ENCODE measurements around the gene NOTUM.
"Not testable (repeated sequence)": the region's sequence is repeated elsewhere in the genome, so short reads cannot be mapped to it uniquely, and the experiment has no call there.

The NOTUM gene

GRCh38 chr17:81955058-81955681 is 5.8 kb downstream of the NOTUM start:
- no peak for DNase-seq (ENCODE audit: low read depth)
- TF ChIP-seq CTCF (conservative IDR thresholded peaks at IDR 0.05; ENCODE audit: control insufficient read depth, insufficient read depth, low read depth, low read length) = no peak
- H3K4me3 ChIP-seq (ENCODE audit: control insufficient read depth, low read depth, low read length) = no peak overlapping the region

GRCh38 chr17:81954131-81955057 is 6.6 kb downstream of the NOTUM start:
- TF ChIP-seq CTCF (conservative IDR thresholded peaks at IDR 0.05; ENCODE audit: control insufficient read depth, insufficient read depth, low read depth, low read length) = no peak
- H3K4me3 ChIP-seq (ENCODE audit: control insufficient read depth, low read depth, low read length) = no peak overlapping the region

DNA sequence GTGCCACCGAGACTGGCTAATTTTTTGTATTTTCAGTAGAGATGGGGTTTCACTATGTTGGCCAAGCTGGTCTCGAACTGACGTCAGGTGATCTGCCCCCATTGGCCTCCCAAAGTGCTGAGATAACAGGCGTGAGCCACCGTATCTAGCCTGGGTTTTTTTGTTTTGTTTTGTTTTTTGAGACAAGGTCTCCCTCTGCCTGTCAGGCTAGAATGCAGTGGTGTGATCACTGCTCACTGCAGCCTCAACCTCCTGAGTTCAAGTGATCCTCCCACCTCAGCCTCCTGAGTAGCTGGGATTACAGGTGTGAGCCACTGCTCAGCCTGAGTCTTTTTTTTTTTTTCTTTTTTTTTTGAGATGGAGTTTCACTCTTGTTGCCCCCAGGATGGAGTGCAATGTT is 7.5 kb downstream of the NOTUM start:
- not testable (repeated sequence) for DNase-seq (ENCODE audit: low read depth); H3K4me3 ChIP-seq (ENCODE audit: control insufficient read depth, low read depth, low read length)
- peak; percentile 6 for TF ChIP-seq CTCF (conservative IDR thresholded peaks at IDR 0.05; ENCODE audit: control insufficient read depth, insufficient read depth, low read depth, low read length)

More at GRCh38 chr17:81954131-81955057, 6.6 kb downstream of the NOTUM start:
- DNase-seq (ENCODE audit: low read depth) = no peak

DNA sequence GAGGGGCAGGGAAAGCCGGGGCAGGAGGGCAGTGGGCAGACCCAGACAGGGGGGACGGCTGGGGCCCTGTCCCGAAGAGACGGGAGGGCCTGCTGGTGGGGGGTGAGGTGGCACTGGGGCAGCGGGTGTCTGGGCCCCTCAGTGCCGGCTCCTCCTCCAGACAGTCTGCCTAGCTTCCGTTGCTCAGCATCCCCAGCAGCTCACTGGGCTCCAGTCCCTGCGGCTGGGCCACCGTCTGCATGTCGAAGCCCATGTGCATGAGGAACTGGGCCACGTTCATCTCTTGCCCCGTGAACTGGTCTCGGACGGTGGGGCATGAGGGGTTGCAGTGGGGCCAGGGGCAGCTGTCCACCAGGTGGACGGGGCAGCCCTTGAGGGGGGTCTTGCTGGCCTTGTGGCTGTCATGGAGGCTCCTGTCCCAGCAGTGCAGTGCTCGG is 8.2 kb downstream of the NOTUM start:
- H3K4me3 ChIP-seq (ENCODE audit: control insufficient read depth, low read depth, low read length) = no peak overlapping the region
- no peak for TF ChIP-seq CTCF (conservative IDR thresholded peaks at IDR 0.05; ENCODE audit: control insufficient read depth, insufficient read depth, low read depth, low read length)
- no peak for DNase-seq (ENCODE audit: low read depth)

GRCh38 chr17:81951785-81952684 is 9.0 kb downstream of the NOTUM start:
- no peak overlapping the region for H3K4me3 ChIP-seq (ENCODE audit: control insufficient read depth, low read depth, low read length)
- TF ChIP-seq CTCF (conservative IDR thresholded peaks at IDR 0.05; ENCODE audit: control insufficient read depth, insufficient read depth, low read depth, low read length) = no peak
- DNase-seq (ENCODE audit: low read depth) = no peak

DNA sequence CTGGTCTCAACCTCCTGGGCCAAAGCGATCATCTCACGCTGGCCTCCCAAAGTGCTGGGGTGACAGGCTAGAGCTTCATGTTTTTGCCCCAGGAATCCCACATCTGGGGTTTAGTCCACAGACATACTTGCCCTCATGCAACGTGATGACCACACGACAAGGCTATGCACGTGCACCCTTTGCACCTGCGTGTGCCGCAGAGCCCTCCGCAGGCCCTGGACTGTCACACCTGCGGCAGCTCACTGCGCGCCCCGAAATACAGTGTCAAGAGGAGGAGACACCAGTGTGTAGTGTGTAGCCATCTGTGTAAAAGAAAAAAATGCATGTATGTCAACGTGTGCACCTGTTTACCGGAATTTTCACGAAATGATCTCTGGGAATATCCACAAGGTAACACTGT is 10.5 kb downstream of the NOTUM start:
- TF ChIP-seq CTCF (conservative IDR thresholded peaks at IDR 0.05; ENCODE audit: control insufficient read depth, insufficient read depth, low read depth, low read length) = no peak
- no peak for DNase-seq (ENCODE audit: low read depth)
- H3K4me3 ChIP-seq (ENCODE audit: control insufficient read depth, low read depth, low read length) = no peak overlapping the region

Measured in fibroblast of mammary gland (primary cell).